SK-MEL-5 (cell line): ENCODE results near the gene OR6N2. TPM values are rescaled to one million over a fixed set of nuclear protein-coding genes. Genes with fewer than 3 reads are reported as not detected.

ENCODE experiments used
- DNase-seq: peaks from one replicate; pipeline ENCODE4 v3.0.0-alpha.2; 2016; ENCODE audit warnings: low read depth, low spot score
- in situ Hi-C: cut with HindIII; loops from 2 replicates; pipeline ENCODE4 v1.10.0; 2016; ENCODE audit warnings: low sequenced_read_pairs, high pct_unique_total_duplicates, low pct_unique_long_range_greater_than_20kb
- small RNA-seq, 2 experiments: library from RNA; depleted of rRNA; stranded (forward); fragments of <200 nt; gene quantifications; one replicate each; pipeline ENCODE3, GENCODE V24; 2014
- total RNA-seq: library from RNA; depleted of rRNA; stranded (reverse); fragments of >200 nt; shearing (Covaris generic); gene quantifications from 2 replicates; pipeline ENCODE4 v1.2.3, GENCODE V29; 2014; rRNA removed

The OR6N2 gene
- total RNA-seq, 1 experiment from 2014 or later, result not detected

DNA sequence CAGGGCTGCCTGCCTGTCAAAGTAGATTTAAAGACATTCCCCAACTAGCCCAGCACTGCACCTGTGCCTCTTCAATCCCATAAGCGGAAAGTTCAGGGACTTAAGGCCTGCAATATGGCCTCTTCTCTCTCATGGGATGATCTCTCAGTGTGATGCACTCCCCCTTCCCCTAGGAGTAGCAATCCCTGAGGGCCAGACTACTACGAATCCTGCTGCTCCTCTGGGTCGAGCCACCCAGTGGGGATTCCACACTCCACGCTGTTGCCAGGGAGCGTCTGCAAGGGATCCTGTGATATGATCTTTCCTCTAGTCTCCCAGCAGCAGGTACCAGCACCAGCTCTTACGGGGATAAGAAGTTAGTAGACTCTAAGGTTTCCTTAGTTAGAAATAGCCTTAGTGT lies 13.2 kb upstream of the OR6N2 start:
- in situ Hi-C loops, result no loop called here
- DNase-seq, result no peak

DNA sequence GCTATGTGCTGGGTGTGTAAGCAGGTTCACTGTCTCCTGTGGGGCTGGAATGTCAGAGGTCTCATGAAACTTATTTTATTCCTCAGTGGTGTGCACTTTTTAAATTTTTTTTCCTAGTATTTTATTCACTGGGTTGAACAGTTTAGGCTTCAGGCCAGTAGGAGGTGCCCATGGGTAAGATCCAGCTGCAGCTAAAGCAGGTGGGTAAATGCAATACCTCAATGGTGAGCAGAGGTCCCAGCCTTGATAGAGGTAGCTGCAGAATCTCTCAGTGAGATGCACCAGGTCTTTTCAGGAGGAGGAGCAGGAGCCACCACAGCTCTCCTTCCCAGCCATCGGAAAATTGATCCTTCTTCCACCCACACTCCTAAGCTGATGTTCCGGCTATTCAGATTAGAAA lies 12.6 kb upstream of the OR6N2 start:
- DNase-seq, result peak; percentile 55
- in situ Hi-C loops, result no loop called here

DNA sequence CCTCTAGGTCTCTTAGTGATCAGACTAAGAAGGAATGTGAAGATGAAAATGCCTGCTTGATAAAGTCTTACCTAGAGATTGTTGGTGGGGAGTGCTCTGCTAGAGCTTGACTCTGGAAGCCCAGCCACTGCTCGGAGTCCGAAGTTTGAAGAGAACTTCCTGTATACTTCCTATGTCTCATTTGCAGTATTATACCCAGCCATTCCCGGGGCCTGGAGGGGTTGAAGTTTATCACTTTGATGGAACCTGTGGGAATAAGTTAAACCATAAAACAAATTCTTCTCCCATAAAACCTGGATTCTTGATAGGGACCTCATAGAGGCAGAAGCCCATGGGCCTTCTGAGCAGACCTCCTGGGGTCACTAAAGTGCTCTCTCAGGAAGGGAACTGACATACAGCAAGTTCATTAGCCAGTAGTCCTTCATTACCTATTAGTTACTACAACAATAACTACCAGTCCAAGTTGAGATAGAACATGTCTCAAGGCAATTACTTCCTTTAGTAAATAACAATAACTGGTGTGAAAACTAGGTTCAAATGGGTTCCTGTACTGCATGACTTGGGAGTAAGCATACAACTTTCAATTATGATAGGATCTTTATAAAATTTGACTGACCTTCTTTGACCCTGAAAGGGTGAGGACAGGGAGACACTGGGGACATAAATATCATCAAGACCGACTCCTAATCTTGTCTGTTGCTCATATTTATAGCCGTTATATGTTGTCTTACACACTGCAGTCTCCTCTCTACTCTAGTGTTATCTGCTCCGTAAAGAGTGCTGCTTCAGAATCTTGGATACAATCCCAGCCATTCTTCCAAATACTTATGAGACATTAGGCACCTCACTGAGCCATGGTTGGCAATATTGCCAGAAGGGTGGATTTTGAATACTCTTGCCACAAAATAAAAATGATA lies 8.8 kb downstream of the OR6N2 start, which contains the start of gene OR6N1:
TSS of gene OR6N1 (minus strand) at position 246 of the 917 bp plus-strand sequence. CDS start 5,513 bp downstream, outside the sequence.
- in situ Hi-C loops, result no loop called here
- no peak for DNase-seq

DNA sequence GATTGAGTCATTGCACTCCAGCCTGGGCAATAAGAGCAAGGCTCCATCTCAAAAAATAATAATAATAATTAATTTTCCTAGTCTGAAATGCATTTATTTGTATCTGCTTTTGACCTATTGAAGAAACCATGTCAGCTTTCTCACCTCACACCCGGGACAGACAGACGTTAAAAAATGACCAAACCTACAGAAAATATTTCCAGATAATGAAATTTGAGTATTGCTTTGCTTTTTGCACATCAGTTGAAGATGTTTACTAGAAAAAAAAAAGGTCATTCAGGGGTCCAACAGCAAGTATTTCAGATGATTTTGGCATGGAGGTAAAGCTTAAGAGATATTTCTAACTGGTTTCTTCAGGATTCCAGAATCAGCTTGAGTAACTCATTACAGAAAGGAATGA lies 26.6 kb downstream of the OR6N2 start, which contains the start of gene OR6K6:
TSS of gene OR6K6 (plus strand) at position 301 of the 400 bp plus-strand sequence. CDS start 168 bp downstream, outside the sequence.
- in situ Hi-C loops, result no loop called here

DNA sequence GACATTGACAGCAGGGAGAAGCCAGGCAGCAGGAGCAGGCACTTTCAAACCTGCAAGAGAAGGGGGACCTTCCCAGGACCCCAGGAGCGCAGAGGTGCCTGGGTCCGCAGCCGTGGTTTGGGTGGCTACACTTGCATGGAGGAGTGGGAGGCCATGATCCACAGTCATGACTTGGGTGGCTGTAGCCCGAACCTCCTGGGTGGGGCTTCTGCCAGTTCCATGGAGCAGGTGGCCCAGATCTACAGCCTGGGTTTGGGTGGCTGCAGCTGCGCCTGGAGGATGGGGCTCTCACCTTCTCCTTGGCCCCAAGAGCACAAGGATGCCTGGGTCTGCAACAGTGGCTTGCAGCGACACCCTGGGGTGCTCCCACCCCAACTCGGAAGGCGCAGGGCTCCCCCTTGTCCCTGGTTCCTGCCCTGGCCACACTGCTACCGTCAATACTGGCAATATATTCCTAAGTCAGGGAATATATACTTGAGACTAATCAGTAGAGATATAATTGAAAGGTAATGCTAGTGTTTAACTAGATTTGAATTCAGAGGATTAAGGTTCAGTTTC lies 28.8 kb downstream of the OR6N2 start:
- DNase-seq, result no peak
- in situ Hi-C loops, result no loop called here

More for the DNA sequence above, 26.6 kb downstream of the OR6N2 start, which contains the start of gene OR6K6:
- DNase-seq, result no peak

DNA sequence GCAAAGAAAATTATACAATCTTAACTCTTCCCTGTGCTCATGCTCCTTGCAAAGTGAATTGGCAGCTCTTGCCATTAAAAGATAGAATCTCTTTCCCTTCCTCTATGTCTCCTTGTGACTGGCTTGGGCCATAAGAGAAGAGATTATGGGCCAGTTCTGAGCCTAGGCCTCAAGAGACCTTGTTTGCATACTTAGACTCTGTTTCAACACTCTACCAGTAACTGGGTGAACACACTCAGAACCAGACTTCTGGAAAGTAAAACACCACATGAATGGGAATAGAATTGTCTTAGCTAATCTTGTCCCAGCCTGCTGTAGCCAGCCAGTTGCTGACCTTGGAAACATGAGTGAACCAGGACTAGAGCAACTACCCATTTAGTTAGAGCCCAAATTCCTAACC lies 45.2 kb downstream of the OR6N2 start:
- in situ Hi-C loops, result no loop called here

DNA sequence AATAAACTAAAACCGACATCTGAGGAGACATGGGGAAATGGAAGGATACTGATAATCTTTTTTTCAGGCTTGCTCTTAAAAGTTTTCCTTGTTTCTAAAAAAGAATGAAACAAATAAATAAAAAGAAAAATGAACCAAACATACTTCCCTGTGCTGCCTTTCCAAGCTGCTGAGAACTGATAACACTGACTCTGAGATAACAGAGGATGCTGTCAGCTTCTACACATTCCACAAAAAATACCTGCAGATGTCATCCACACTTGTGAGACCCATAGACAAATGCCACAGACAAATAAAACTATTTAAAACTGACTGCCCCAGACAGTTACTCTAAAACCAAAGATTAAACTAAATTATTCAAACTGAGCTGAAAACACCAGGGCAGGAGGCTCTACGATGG lies 48.5 kb downstream of the OR6N2 start:
- no peak for DNase-seq
- in situ Hi-C loops, result no loop called here

More for the DNA sequence above, 45.2 kb downstream of the OR6N2 start:
- DNase-seq, result no peak

DNA sequence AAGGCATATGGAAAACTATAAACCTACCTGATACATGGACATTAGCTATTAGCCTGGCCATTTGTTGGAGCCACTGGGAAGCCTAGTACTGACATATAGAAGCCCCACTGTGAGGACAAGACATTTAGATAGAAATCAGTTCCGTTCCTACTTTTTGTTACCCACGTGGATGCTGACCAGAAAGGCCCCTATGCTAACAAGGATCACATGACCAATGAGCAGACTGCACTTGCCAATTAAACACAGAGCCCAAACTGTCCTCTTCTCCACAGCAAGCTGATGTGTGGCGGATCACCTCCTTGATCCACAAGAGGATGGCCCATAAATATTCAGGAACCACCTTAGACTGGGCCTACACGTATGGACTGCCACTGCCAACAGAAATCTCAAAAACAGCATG lies 49.3 kb downstream of the OR6N2 start:
- in situ Hi-C loops, result no loop called here

DNA sequence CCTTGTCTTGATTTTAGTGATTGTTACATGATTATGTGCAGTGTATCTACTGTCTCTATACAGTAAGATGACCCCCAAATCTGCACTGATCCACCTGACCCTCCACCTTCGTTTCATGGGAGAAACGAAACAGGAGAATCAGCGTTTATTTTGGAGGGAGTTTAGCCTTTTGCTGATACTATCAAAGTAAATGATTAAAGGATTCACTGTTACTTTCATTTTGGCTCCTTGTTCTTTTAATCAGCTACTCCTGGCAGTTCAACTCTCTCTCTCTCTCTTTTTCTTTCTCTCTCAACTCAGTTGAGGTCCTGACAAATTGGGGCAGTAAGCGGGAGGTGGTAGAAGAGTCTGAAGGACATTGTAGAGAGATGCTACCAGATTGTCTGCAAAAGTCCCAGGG lies 50.6 kb downstream of the OR6N2 start:
- no peak for DNase-seq
- in situ Hi-C loops, result no loop called here

More for the DNA sequence above, 49.3 kb downstream of the OR6N2 start:
- no peak for DNase-seq

DNA sequence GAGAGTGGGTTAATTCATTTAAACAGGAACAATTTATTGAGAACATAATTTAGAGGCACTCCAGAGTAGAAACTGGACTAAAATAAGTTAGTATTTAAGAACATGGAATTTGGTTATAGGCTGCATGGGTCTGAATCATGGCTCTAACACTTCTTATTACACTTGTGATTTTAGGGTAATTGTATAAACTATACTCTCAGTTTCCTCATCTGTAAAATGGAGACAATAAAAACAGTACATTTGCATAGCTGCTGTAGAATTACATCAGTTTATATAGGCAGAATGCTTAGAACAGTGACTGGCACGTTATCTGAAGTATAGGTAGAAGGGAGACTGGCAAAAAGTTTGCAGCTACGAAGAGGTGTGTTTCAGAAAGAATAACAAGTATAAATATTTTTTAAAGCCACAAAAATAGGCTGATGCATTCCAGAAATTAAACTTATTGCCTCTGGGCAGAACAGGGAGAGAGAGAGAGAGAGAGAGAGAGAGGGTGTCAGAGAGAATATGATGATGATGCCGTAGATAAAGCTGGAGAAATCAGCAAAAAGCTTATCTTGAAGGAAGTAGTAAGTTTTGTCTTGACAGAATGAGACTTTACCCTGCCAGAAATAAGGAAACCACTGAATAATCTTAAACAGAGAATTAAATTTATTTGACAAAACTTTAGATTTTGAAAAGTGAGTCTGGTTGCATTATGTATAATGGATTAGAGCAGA lies 52.3 kb downstream of the OR6N2 start:
- no peak for DNase-seq
- in situ Hi-C loops, result no loop called here

DNA sequence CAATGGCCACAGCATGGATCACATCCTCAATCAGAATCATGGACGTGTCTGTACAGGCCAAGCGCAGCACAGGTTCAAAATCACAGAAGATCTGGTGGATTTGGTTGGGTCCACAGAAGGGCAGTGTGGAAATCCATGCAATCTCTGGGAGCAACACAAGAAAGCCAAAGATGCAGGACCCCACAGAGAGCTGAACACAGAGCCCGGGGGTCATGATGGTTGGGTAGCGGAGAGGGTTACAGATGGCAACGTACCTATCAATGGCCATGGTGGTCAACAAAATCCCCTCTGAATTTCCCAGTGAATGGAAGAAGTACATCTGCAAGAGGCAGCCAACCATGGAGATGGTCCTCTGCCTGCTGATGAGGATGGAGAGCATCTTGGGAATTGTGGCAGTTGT lies 56.6 kb downstream of the OR6N2 start:
- no peak for DNase-seq
- in situ Hi-C loops, result no loop called here

Small RNA genes lying within 50 kb of the gene (small RNA-seq; reads per million reads assigned to genes)
- gene OR2AQ1P, result 0 reads per million in 2 experiments

Other genes starting within 250 kb of the OR6N2 start
- gene OR6Y1, start 226.8 kb downstream of the OR6N2 start, total RNA-seq, result not detected in 2 replicates
- not detected in 2 replicates for gene OR6P1, start 210.6 kb downstream of the OR6N2 start, total RNA-seq
- gene OR10X1, start 201.3 kb downstream of the OR6N2 start, total RNA-seq, result not detected in 2 replicates
- gene OR10Z1, start 175.9 kb downstream of the OR6N2 start, total RNA-seq, result not detected in 2 replicates
- 0.03 TPM in 1 of 2 replicates, not detected in the other for gene SPTA1, start 94.5 kb downstream of the OR6N2 start, total RNA-seq
- not detected in 2 replicates for gene OR6K2, start 80.6 kb downstream of the OR6N2 start, total RNA-seq
- not detected in 2 replicates for gene OR6K3, start 60.5 kb downstream of the OR6N2 start, total RNA-seq
- not detected in 2 replicates for gene OR6K6, start 26.5 kb downstream of the OR6N2 start, total RNA-seq
- not detected in 2 replicates for gene OR6N1, start 9.0 kb downstream of the OR6N2 start, total RNA-seq
- not detected in 2 replicates for gene MNDA, start 50.1 kb upstream of the OR6N2 start, total RNA-seq
- gene PYHIN1, start 150.3 kb upstream of the OR6N2 start, total RNA-seq, result not detected in 2 replicates
- gene IFI16, start 228.7 kb upstream of the OR6N2 start, total RNA-seq, result 91.7 and 103 TPM in 2 replicates